GM12874 (cell line): ENCODE measurements around the gene CFAP91.

Source experiments
- TF ChIP-seq, protein P1 (sequence below): IDR thresholded peaks from 2 replicates; pipeline ENCODE4 v1.5.1; 2011; ENCODE audit warnings: low read depth, mild to moderate bottlenecking, control low read depth, low read length, moderate library complexity; ENCODE audit not compliant: insufficient read depth

The CFAP91 gene

GRCh38 chr3:119662604-119663373 is 40.0 kb upstream of the CFAP91 start:
- TF ChIP-seq, protein P1, sequence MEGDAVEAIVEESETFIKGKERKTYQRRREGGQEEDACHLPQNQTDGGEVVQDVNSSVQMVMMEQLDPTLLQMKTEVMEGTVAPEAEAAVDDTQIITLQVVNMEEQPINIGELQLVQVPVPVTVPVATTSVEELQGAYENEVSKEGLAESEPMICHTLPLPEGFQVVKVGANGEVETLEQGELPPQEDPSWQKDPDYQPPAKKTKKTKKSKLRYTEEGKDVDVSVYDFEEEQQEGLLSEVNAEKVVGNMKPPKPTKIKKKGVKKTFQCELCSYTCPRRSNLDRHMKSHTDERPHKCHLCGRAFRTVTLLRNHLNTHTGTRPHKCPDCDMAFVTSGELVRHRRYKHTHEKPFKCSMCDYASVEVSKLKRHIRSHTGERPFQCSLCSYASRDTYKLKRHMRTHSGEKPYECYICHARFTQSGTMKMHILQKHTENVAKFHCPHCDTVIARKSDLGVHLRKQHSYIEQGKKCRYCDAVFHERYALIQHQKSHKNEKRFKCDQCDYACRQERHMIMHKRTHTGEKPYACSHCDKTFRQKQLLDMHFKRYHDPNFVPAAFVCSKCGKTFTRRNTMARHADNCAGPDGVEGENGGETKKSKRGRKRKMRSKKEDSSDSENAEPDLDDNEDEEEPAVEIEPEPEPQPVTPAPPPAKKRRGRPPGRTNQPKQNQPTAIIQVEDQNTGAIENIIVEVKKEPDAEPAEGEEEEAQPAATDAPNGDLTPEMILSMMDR: no peak

DNA sequence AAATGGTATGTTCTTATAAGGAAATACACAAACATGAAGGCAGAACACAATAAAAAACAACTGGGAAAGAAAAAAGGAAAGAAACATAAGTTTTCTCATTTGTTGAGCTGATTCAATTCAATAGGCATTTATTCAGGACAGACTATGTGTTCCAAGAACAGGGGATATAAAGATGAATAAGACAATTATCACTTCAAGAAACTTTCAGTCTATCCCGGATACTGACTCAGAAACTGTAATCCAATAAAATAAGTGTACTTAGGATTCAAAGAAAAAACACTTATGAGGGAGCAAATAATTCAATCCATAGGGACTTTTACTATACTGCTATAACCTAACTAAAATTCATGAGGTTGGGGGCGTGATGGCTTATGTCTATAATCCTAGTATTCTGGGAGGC is 38.9 kb upstream of the CFAP91 start:
- TF ChIP-seq, protein P1: no peak

DNA sequence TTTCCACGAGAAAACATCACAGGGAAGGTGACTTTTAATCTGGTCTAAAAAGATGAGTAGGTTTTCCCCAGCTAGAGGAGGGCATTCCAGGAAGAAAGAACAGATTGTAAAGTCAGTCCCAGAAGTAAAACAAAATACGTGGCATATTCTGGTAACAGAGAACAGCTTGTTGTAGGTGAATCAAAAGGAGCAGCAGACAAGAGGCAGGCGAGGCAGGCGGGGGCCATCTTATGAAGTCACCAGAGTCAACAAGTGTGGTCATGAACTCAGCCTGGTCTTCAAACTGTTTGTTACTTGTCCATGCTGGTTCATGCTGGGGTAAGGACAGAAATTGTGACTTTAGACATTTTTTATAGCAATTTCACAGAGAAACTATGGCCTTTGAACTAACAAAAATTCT is 38.5 kb upstream of the CFAP91 start:
- TF ChIP-seq, protein P1: no peak

DNA sequence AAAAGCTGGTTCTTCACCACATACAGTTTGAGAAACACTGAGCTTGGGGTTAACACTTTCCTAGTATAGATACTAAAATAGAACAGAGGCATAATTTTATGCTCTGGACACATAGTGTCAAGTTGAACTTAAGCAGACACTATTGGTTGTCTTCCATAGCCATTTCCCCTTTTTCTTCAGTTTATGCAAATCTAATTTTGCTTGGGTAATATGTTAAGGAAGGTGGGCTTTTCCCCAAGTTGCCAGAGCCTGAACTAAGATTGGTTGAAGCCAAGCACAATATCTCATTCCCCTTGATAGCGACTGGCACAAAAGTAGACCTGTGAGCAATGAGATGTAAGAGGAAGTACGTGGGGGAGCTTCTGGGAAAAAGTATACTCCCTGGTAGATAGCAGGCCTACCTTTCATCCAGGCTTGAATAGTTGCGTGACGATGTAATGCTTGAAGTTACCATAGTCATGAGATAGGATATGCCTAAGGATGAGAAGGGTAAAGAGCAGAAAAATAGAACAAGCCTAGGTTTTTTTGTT is 37.9 kb upstream of the CFAP91 start:
- TF ChIP-seq, protein P1: no peak

DNA sequence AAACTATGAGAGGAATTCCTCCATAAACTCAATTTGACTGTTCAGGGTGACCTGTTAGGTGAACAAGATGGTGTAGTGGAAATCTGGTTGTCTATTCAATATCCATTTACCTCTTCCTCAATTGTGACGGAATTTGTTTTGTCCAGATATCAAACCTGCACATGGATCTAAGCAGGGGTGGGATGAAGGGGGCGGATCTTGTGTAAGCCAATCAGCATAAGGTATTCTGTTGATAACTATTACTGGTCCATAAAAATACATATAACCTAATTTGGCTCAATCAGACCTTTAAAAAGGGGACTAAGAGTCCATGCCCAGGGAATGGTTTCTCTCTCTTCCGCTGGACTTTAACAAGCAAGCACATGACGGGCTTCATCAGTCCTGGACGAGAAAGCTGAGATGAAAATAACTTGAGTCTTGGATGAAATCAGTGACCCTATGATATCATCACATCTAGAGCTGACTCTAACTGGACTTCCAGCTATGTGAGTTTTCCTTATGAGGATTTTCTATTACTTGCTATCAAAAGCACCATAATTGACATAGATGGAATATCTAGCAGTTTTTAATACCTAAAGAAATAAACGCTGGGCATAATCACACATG is 36.8 kb upstream of the CFAP91 start:
- TF ChIP-seq, protein P1: no peak

DNA sequence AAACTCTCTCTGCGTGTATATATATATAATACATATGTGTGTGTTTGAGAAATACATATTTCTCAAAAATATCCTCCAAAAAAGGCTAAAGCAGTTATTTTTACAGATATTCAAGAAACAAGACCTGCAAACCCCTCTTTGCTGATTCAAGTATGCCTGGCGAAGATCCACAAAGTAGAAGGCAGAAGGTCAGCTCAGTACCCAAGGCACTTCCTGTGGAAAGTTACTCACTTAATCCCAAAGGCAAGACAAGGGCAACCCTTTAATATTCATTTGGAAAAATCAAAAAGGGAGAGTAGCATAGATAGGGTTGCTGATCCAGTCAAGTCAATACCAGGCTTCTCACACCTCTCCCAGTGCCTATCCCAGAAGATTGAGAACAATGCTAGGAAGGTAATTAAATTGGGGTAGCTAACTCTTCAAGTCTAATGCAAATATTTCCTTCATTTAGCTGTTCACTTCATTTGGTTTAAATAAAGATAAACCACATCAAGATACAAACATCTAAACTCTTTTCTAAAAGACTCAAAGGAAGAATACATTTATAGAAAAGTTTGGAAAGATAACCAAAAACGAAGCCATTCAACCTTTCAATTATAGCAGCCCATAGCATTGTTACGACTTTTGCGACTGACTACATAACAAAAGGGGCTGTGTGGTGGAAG is 32.8 kb upstream of the CFAP91 start:
- TF ChIP-seq, protein P1: no peak

DNA sequence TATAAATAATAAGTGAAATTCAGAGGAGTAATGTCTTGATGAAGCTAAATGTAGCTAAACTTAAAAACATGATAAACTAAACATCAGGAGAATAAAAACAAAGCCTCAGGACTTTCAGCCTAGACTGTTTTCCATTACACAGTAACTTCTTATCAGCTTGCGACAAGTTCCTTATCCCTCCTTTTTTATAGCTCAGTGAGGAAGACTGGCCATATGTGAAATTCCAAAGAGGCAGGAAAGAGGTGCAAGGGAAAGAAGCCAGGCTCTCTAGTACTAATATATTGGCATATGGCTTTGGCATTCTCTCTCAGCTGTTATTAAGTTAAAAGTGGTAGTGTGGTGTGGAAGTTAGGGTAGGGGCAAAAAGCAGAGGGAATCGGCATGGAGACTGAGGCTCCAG is 30.0 kb upstream of the CFAP91 start:
- TF ChIP-seq, protein P1: no peak
